ENCODE results near the gene RAB9B. TPM values are rescaled to one million over a fixed set of nuclear protein-coding genes. Genes with fewer than 3 reads are reported as not detected.

The RAB9B gene
- total and polyA plus RNA-seq, 2 of the 13 experiments (the other 11 are each of a cell fraction or from before 2014, with no cell fraction given), result 0.04 TPM; not detected in 1

DNA sequence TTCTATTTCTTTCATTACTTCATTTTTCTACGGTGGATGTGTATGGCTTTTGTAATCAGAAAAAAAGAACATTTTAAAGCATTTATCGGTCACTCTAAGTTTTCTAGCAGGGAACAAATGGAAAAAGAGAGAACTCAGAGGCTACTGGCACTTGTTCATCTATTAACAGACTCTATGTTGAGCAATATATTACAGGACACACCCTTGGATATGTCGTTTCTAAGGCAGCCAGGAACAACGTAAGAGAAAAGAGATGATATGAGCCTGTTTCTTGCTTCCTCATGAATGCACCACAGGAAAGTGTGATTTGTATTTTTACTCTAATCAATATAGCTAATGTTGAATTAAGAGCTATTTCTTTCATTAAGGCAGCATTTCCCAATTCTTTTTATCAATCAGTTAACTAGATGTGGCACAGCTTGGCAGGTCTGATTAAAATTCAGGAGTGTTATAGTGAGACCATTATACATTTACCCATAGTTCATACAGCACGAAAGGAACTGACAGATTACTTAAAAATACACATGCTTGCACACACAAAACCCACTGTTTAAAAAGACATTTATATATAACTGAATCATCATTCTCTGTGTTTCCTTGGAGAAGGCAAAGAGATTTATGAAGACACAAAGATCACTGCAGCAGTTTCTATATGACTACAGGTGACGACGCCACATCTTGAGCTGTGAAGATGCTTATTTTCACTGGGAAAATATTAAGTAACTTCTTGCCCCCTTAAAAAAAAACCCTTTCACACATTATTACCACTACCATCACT lies 13.0 kb downstream of the RAB9B start:
- H3K79me2 ChIP-seq (ENCODE audit: insufficient read depth, low read length), result no peaks in the 10 kb centered on the region
- ATAC-seq (no peak), FAIRE-seq (no peak), DNase-seq (ENCODE audit: low spot score) (no peak)
- no peaks in the 10 kb centered on the region for H3K36me3 ChIP-seq (replicated peaks in 1 of 2; ENCODE audit: control insufficient read depth in 1 of 2, insufficient read depth in 2 of 2, low read length in 2 of 2)
- WGBS (ENCODE audit: low lambda C conversion rate), result 11% methylated on average over 7 of the region's 7 CpGs
- no TSS peak for BruUV-seq (replicated peaks)
- H3K4me3 ChIP-seq (replicated peaks in 1 of 3; ENCODE audit: insufficient read depth in 1 of 3, low read depth in 2 of 3, low read length in 3 of 3), result no peak overlapping the region
- CTCF ChIA-PET (ENCODE audit: low intra/inter-chr PET ratio, low total read pairs), result no interaction called here
- no peak overlapping the region for H3K4me2 ChIP-seq (ENCODE audit: low read depth, low read length)
- H2AFZ ChIP-seq (ENCODE audit: low read length), result no peak overlapping the region
- TF ChIP-seq, protein P1, sequence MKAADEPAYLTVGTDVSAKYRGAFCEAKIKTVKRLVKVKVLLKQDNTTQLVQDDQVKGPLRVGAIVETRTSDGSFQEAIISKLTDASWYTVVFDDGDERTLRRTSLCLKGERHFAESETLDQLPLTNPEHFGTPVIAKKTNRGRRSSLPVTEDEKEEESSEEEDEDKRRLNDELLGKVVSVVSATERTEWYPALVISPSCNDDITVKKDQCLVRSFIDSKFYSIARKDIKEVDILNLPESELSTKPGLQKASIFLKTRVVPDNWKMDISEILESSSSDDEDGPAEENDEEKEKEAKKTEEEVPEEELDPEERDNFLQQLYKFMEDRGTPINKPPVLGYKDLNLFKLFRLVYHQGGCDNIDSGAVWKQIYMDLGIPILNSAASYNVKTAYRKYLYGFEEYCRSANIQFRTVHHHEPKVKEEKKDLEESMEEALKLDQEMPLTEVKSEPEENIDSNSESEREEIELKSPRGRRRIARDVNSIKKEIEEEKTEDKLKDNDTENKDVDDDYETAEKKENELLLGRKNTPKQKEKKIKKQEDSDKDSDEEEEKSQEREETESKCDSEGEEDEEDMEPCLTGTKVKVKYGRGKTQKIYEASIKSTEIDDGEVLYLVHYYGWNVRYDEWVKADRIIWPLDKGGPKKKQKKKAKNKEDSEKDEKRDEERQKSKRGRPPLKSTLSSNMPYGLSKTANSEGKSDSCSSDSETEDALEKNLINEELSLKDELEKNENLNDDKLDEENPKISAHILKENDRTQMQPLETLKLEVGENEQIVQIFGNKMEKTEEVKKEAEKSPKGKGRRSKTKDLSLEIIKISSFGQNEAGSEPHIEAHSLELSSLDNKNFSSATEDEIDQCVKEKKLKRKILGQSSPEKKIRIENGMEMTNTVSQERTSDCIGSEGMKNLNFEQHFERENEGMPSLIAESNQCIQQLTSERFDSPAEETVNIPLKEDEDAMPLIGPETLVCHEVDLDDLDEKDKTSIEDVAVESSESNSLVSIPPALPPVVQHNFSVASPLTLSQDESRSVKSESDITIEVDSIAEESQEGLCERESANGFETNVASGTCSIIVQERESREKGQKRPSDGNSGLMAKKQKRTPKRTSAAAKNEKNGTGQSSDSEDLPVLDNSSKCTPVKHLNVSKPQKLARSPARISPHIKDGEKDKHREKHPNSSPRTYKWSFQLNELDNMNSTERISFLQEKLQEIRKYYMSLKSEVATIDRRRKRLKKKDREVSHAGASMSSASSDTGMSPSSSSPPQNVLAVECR (CRISPR knock-in tag; IDR thresholded peaks at IDR 0.05; ENCODE audit: borderline replicate concordance), result no peak
- in situ Hi-C loops (cut with HindIII; ENCODE audit: extremely low pct_ligation_motif_present, low pct_unique_long_range_greater_than_20kb) (loop anchor here (25.0 kb wide), 1 partner anchor 282 kb away; no protein-coding TSS in a partner anchor), intact Hi-C loops (cut with micrococcal nuclease; ENCODE audit: unreplicated experiment) (no loop called here)
- no peaks in the 10 kb centered on the region for H3K4me1 ChIP-seq (ENCODE audit: insufficient read depth, low read length)
- H4K20me1 ChIP-seq (ENCODE audit: insufficient read depth, low read length), result no peaks in the 10 kb centered on the region
- no peaks in the 10 kb centered on the region for H3K27me3 ChIP-seq (ENCODE audit: control insufficient read depth in 1 of 2, insufficient read depth in 2 of 2, low read length in 2 of 2)
- H3K9ac ChIP-seq (ENCODE audit: insufficient read depth, low read depth, low read length), result no peak overlapping the region
- H3K27ac ChIP-seq (ENCODE audit: extremely low read length, insufficient read depth, low read length), result no peak overlapping the region
- POLR2A ChIA-PET, result no interaction called here
- H3K9me3 ChIP-seq (ENCODE audit: low read length), result no peaks in the 10 kb centered on the region

DNA sequence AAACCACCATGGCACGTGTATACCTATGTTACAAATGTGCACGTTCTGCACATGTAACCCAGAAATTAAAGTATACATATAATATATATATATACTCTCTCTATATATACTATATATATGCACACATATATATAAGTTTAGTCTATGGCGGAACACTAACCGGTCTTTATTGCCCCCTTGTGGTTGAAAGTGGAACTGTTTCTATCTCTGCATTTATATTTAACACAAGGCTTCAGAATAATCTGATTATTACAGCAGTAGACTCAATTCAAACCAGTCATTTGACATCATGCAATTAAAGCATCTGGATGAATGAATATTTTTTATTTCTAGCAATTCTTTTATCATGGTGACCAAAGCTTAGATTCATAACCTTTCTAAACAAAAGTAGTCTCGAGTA lies 14.6 kb downstream of the RAB9B start:
- H4K20me1 ChIP-seq (ENCODE audit: insufficient read depth, low read length), result no peaks in the 10 kb centered on the region
- ATAC-seq (no peak), DNase-seq (ENCODE audit: low spot score) (peak; percentile 10), FAIRE-seq (no peak)
- ChIA-PET POLR2A (no interaction called here), CTCF (ENCODE audit: low intra/inter-chr PET ratio, low total read pairs) (interaction anchor here (0.7 to 2.0 kb wide), 2 partner anchors 127 to 129 kb away, joined by 3 to 20 read pairs; no protein-coding TSS in a partner anchor)
- H3K9ac ChIP-seq (ENCODE audit: insufficient read depth, low read depth, low read length), result no peak overlapping the region
- H3K9me3 ChIP-seq (ENCODE audit: low read length), result no peaks in the 10 kb centered on the region
- no peaks in the 10 kb centered on the region for H3K79me2 ChIP-seq (ENCODE audit: insufficient read depth, low read length)
- H3K4me1 ChIP-seq (ENCODE audit: insufficient read depth, low read length), result no peaks in the 10 kb centered on the region
- 3% methylated on average over 5 of the region's 5 CpGs for WGBS (ENCODE audit: low lambda C conversion rate)
- no peaks in the 10 kb centered on the region for H3K27me3 ChIP-seq (ENCODE audit: control insufficient read depth in 1 of 2, insufficient read depth in 2 of 2, low read length in 2 of 2)
- in situ Hi-C loops (cut with HindIII; ENCODE audit: extremely low pct_ligation_motif_present, low pct_unique_long_range_greater_than_20kb) (loop anchor here (25.0 kb wide), 1 partner anchor 280 kb away; no protein-coding TSS in a partner anchor), intact Hi-C loops (cut with micrococcal nuclease; ENCODE audit: unreplicated experiment) (loop anchor here (1.0 to 2.0 kb wide), 3 partner anchors 107 to 284 kb away; partner anchors contain the start of gene TMEM31)
- H3K4me2 ChIP-seq (ENCODE audit: low read depth, low read length), result no peak overlapping the region
- no peak overlapping the region for H3K27ac ChIP-seq (ENCODE audit: extremely low read length, insufficient read depth, low read length)
- H2AFZ ChIP-seq (ENCODE audit: low read length), result no peak overlapping the region
- H3K36me3 ChIP-seq (replicated peaks in 1 of 2; ENCODE audit: control insufficient read depth in 1 of 2, insufficient read depth in 2 of 2, low read length in 2 of 2), result no peaks in the 10 kb centered on the region
- H3K4me3 ChIP-seq (replicated peaks in 1 of 3; ENCODE audit: insufficient read depth in 1 of 3, low read depth in 2 of 3, low read length in 3 of 3), result no peak overlapping the region
- no peak for TF ChIP-seq FOXK2 (IDR thresholded peaks at IDR 0.05)
- peak; percentile 43 for TF ChIP-seq SMC3 (IDR thresholded peaks at IDR 0.05; ENCODE audit: low read length)
- TF ChIP-seq, protein P2, sequence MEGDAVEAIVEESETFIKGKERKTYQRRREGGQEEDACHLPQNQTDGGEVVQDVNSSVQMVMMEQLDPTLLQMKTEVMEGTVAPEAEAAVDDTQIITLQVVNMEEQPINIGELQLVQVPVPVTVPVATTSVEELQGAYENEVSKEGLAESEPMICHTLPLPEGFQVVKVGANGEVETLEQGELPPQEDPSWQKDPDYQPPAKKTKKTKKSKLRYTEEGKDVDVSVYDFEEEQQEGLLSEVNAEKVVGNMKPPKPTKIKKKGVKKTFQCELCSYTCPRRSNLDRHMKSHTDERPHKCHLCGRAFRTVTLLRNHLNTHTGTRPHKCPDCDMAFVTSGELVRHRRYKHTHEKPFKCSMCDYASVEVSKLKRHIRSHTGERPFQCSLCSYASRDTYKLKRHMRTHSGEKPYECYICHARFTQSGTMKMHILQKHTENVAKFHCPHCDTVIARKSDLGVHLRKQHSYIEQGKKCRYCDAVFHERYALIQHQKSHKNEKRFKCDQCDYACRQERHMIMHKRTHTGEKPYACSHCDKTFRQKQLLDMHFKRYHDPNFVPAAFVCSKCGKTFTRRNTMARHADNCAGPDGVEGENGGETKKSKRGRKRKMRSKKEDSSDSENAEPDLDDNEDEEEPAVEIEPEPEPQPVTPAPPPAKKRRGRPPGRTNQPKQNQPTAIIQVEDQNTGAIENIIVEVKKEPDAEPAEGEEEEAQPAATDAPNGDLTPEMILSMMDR (CRISPR knock-in tag; IDR thresholded peaks at IDR 0.05), result peak; percentile 42; the same call in 1 of the 2 replicates
- peak; percentile 53 for TF ChIP-seq STAG1 (CRISPR knock-in tag; IDR thresholded peaks at IDR 0.05)
- no TSS peak for BruUV-seq (replicated peaks)
